IPS-11a (cell line): ENCODE measurements around the gene MS4A4E.
"Not testable (repeated sequence)": the region's sequence is repeated elsewhere in the genome, so short reads cannot be mapped to it uniquely, and the experiment has no call there.

Experiments used
- H3K4me3 ChIP-seq: one replicate; pipeline ENCODE4 v1.5.1; 2013; ENCODE audit warnings: low read depth, low read length, control low read depth

The MS4A4E gene

DNA sequence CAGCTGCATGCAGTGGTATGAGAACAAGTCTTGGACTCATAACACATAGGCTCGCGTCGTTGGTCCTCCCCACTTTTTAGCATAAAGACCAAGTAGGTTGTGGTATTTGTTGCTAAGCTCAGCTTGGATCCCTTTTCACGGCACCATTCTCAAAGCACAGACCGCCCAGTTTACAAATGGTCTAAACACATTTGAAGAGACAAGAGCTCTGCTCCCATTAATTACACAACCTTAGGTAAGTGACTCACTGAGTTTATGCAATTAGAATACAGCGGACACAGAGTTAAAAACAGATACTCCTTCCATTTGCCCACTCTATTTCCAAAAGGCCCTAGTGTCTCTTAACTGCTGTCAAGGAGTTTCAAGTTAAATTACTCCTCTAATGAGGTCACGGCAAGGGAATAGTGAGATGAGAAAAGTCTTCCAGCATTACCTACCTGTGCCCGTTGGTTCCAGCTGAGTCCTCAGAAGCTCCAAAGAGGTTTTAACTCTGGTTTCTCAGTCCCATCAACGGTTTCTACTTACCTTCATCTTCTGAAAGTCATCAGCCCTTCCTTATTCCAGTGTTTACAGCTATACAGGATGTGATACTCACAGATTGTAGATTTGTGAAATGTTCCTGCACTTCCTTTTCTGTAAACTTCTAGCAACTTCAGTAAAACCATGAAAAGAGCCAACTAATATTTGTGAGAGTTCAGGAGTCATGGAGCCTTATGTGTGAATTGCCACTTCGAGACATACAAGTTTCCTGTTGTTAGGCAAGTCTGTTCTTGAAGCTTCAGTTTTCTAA lies 60.2 kb downstream of the MS4A4E start, which contains the start of gene MS4A6A:
Gene MS4A6A, minus strand, starts transcription at position 543 of the 790 bp plus-strand sequence. CDS start 1,356 bp downstream, outside the sequence.
- H3K4me3 ChIP-seq, result no peak within 1 kb of the TSS

DNA sequence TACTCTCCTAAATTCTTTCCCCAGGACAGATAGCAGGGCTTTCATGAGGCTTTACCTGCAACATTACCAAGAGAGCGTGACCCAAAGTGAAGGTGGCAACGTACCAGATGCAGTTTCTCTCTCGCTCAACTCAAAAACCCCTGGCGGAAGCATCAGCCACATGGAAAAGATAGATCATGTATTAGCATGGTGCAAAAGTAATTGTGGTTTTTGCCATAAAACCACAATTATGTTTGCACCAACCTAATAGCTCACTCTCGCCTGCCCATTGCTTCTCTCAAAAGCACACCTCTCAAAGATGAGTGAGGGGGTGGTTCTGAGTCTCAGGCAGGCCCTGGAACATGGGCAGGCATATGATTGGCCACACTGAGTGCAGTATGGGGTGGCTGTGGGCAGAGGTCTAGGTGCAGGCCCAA lies 67.1 kb downstream of the MS4A4E start:
- no peak overlapping the region for H3K4me3 ChIP-seq

DNA sequence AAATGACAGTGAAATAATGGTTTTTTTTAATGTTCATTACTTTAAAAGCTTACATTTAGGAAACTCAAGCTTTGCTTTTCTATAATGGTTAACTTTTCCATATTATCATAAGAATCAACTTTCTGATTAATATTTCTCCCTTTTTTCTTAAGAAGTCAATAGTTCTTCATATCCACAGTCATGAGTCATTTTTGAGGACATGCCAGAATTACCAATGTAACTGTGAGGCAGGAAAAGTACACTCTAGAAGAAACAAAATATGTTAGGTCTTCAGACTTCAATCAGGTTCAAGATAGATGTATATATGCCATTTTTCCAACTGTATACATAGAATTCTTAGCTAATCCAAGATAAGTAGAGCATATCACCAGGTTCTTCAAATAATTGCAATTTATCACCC lies 70.9 kb downstream of the MS4A4E start:
- H3K4me3 ChIP-seq, result no peak overlapping the region

DNA sequence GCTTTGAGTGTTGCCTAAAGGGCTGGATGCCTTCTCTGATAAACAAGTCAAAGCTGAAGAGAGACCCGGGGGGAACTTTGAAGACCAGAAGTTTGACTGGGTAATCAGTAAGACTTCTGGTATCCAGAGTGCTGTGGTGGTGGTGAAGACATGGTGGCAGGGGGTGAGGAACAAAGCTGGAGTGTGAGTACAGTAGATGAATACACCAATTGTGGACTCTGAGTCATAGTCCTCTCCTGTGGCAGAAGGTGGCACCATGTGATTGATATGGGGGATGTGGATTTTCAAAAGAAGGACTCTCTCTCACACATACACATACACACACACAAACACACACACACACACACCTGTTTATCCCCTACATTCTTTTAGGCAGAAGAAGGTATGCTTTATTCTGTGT lies 72.4 kb downstream of the MS4A4E start:
- H3K4me3 ChIP-seq, result no peak overlapping the region

DNA sequence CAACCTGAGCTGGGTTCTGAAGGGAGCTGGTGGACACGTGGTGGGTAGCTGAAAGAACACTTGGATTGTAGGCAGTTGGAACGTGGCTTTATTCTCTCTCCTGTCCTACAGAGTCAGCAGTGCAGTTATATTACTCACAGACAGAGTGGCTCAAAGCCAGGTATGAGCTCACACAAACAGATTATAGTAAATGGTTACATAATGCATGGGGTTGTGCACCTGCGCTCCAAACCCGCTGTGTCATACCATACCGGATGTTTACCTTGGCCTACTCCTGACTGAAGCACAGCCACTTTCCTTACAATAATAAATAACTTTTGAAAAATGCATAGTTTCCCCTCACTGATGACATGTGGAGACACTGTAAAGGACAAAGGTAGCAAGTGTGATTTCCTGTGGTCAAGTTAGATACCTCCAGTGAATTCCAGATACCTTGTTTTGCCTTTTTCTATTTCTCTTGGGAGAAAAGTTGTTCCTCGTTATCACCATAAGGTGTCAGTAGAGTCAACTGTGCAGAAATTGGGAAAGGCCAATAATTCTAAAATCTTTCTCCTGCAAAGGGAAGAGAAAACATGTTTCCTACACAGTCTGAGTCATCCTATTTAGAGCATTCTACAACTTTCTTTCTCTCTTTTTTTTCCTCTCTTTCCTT lies 73.5 kb downstream of the MS4A4E start:
- no peak overlapping the region for H3K4me3 ChIP-seq

DNA sequence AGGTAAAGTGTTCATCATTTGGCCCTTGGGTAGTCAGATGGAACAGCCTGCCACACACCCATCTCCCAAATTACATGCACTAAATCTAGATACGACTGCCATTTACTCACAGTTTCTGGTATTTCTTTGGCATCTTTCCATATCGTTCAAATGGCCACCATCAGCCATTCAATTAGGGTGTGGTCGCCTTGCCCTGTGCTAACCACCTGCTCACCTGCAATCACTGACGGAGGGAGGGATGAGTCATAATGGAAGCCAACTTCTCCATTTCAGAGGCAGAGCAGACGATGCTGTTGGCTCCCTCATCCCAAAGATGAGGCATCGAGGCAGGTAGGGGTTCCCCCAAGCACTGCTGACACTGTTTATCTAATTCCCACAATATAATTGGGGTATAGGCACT lies 74.6 kb downstream of the MS4A4E start:
- no peak overlapping the region for H3K4me3 ChIP-seq

DNA sequence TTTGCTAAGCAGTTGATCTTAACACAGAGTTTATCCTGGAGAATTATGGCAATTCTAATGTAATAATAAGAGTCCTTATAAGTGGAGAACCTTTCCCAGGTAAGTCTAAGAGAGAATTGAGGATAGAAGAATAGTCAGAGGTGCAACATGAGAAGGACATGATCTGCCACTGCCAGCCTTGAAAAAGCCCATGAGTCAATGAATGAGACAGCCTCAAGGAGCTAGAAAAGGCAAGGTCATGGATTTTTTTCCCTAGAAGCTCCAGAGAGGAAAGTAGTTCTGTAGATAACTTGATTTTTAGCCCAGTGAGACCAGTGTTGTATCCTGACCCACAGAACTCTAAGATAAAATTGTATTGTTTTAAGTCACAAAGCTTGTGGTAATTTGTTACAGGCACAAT lies 77.0 kb downstream of the MS4A4E start:
- H3K4me3 ChIP-seq, result no peak overlapping the region

DNA sequence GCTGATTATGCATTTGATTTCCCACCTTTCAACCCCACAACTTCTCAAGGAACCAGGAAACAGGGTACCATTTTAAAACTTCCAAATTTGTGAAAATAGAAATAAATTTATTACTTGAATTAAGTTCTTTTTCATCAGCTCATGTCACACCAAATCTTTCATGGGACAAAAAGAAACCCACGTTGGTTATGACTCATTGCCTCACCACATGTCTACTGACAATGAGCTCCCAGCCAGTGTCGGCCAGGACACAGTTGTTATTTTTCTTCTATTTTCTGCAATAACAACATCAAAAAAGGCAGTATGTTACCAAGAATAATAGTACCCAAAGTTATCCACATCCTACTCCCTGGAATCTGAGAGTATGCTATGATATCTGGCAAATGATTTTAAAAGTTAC lies 77.4 kb downstream of the MS4A4E start:
- no peak overlapping the region for H3K4me3 ChIP-seq

DNA sequence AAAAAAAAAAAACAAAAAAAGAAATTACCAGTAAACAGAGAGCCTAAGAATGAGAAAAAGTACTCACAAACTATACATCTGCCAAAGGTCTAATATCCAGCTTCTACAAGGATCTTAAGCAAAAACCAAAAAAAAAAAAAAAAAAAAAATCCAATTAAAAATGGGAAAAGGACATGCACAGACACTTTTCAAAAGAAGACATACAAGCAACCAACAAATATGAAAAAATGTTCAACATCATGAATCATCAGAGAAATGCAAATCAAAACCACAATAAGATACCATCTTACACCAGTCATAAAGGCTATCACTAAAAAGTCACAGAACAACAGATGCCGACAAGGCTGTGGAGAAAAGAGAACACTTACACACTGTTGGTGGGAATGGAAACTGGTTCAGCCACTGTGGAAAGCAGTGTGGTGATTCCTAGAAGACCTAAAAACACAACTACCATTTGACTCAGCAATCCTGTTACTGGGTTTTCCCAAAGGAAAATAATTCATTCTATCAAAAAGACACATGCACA lies 78.3 kb downstream of the MS4A4E start:
- H3K4me3 ChIP-seq, result no peak overlapping the region

DNA sequence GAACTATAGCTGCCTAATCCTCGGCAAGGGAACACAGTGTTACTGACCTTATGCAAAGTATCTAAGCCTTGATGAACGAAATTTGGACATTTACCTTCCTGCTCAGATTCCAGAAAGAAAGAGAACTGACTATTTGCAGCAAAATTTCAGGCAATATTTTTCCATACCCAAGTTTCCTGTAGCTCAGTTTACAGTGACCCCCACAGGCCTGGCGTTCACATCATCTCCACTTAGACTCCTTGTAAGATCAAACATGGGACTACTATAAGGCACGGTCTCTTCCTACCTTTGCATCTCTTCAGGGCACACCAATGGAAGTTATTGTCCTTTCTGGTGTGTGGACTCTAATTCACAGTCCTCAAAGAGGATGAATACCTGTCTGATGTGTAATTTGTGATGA lies 81.2 kb downstream of the MS4A4E start:
- H3K4me3 ChIP-seq, result no peak overlapping the region

DNA sequence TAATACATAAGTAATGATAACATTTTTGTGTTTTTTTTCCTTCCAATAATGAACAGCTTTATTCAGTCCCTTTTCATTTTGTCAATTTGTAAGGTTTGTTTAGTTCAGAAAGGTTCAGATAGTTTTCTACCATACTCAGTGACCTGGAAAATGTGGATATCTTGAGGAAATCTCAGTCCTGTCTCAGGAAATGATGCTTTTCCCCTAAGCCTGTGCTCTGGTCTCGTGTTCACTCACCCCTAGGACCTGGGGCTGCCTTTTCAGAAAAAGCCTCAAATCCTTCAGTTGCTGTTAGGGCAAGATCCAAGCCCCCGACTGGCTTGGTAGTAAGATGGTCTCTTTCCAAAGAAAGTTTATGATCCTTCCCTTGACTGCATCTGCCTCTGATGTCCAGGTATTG lies 81.8 kb downstream of the MS4A4E start:
- no peak overlapping the region for H3K4me3 ChIP-seq

DNA sequence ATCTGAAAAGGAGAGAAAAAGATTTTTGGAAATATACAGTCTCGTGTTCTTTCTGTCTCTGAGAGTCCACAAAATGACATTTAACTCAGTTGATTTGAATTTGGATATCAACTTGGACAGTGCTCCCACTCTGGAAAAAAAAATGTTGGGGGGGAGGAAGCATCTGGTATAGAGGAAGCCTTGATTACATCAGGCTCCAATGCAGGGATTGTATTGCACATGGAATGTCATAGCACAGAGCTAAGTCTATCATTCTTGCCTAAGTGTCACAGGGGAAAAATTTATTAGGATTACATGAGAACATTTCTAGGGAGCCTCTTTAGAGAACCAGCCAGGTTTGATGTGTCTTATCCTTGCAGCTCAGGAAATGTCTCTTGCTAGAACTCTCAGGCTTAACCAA lies 83.1 kb downstream of the MS4A4E start:
- no peak overlapping the region for H3K4me3 ChIP-seq

DNA sequence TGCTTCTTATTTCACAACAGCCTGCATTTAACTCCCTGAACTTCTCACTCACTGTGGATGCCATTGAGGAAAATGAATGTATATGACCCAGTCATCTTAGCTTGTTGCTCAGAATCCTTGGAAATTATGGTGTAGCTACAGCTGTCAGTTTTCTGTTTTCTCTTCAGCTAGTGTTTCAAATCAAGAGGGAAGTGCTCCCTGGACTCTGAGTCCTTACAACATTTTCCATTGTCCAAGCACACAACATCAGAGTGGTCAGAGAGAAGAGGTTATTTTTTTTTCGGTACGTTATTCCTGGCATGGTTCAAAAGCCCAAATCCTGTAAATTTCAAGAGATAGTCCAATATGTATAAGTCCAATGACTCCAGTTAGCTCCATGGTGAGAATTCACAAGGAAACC lies 83.7 kb downstream of the MS4A4E start:
- no peak overlapping the region for H3K4me3 ChIP-seq

DNA sequence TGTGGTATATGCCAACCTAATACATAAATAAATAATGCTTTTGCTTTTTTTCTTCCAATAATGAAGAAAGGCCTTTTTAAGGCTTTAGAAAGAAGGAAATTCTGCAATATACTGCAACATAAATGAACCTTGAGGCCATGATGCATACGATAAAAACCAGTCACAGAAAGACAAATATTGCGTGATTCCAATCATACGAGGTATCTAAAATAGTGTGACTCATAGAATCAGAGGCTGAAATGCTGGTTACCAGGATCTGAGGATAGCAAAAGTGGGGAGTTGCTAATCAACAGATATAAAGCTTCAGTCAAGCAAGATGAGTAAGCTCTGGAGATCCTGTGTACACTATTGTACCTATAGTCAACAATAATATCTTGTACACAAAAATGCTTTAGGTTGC lies 84.3 kb downstream of the MS4A4E start:
- H3K4me3 ChIP-seq, result no peak overlapping the region

DNA sequence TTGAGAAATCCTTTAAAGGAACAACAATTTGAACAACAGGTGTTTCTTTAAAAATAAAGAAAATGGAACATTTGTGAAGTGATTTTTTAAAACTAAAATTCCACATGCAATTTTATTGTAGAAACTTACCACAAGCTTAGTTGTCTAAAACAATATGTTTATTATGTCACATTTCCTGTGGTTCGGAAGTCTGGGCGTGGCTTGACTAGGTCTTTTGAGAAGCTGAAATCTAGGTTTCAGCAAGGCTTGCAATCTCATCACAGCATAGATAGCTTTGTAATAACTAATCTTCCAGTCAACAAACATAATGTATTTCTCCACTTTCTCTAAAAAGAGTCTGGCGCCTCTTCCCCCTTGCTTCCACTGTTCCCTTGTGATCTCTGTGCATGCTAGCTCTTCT lies 87.0 kb downstream of the MS4A4E start:
- H3K4me3 ChIP-seq, result no peak overlapping the region

DNA sequence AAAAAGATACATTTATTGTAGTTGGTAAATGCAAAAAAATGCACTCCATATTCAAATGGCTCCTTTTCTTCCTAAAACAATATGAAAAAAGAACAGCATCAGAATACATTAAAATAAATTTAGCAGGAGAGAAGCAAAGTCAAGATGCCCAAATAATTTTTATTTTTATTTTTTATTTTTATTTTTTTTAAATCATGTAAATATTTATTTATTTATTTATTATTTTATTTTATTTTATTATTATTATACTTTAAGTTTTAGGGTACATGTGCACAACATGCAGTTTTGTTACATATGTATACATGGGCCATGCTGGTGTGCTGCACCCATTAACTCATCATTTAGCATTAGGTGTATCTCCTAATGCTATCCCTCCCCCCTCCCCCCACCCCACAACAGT lies 90.2 kb downstream of the MS4A4E start:
- not testable (repeated sequence) for H3K4me3 ChIP-seq

DNA sequence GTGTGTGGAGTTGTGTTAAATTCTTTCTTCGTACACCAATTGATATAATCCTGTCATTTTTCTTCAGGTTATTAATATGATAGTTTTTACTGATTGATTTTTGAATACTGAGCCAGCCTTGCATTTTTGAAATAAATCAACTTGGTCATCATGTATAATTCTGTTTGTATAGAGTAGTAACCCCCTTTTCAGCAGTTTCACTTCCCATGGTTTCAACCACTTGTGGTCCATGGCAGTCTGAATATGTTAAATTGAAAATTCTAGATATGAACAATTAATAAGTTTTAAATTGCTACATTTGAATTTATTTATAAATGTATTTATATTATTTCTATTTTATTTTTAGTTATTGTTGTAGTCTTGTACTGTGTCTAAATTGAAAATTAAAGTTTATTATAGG lies 92.7 kb downstream of the MS4A4E start:
- no peak overlapping the region for H3K4me3 ChIP-seq
